NCI-H2107 (cell line): Measurements from ENCODE around the gene C3AR1.
"Not testable (repeated sequence)": the region's sequence is repeated elsewhere in the genome, so short reads cannot be mapped to it uniquely, and the experiment has no call there.

Source experiments
- DNase-seq: peaks from one replicate; lab custom pipeline; 2025; lab: John Stamatoyannopoulos, UW

C3AR1 gene

GRCh38 chr12:8057839-8058238 is 8.3 kb downstream of the C3AR1 start:
- DNase-seq = no peak

GRCh38 chr12:8057306-8057705 is 8.9 kb downstream of the C3AR1 start:
- DNase-seq = no peak

GRCh38 chr12:8054816-8055215 is 11.3 kb downstream of the C3AR1 start:
- DNase-seq = no peak

- no peak for DNase-seq
Measured at GRCh38 chr12:8052679-8053078, 13.5 kb downstream of the C3AR1 start.

GRCh38 chr12:8050600-8051250 is 15.4 kb downstream of the C3AR1 start:
- no peak for DNase-seq

- DNase-seq = no peak
Measured at GRCh38 chr12:8048906-8049305, 17.3 kb downstream of the C3AR1 start.

GRCh38 chr12:8047842-8048241 is 18.3 kb downstream of the C3AR1 start:
- DNase-seq = no peak

GRCh38 chr12:8045952-8046944 is 19.9 kb downstream of the C3AR1 start:
- DNase-seq = peak; percentile 52

- DNase-seq = no peak
Measured at GRCh38 chr12:8040791-8041190, 25.4 kb downstream of the C3AR1 start.

- DNase-seq = peak; percentile 91
Measured at GRCh38 chr12:8038659-8039114, 27.5 kb downstream of the C3AR1 start.

GRCh38 chr12:8037947-8038346 is 28.2 kb downstream of the C3AR1 start:
- no peak for DNase-seq

GRCh38 chr12:8037046-8037663 is 29.0 kb downstream of the C3AR1 start:
- no peak for DNase-seq

GRCh38 chr12:8036346-8036745 is 29.8 kb downstream of the C3AR1 start:
- DNase-seq = no peak

GRCh38 chr12:8035440-8036010 is 30.6 kb downstream of the C3AR1 start:
- no peak for DNase-seq

GRCh38 chr12:8034802-8035201 is 31.4 kb downstream of the C3AR1 start:
- DNase-seq = no peak

- no peak for DNase-seq
Measured at GRCh38 chr12:8033153-8034044, 32.8 kb downstream of the C3AR1 start.

- peak; percentile 75 for DNase-seq
Measured at GRCh38 chr12:8032242-8033152, 33.7 kb downstream of the C3AR1 start, which contains the start of gene FOXJ2. Gene FOXJ2 (plus strand): TSS chr12:8032716. CDS start chr12:8039833, 7,117 bp downstream.

- DNase-seq = no peak
Measured at GRCh38 chr12:8031872-8032241, 34.3 kb downstream of the C3AR1 start.

GRCh38 chr12:8031017-8031416 is 35.1 kb downstream of the C3AR1 start:
- not testable (repeated sequence) for DNase-seq

- DNase-seq = no peak
Measured at GRCh38 chr12:8030189-8030588, 36.0 kb downstream of the C3AR1 start.
